GM13976 (cell line): ENCODE data around the gene TMEM168.

Experiments used
- DNase-seq: peaks from one replicate; pipeline ENCODE4 v3.0.0; 2012; ENCODE audit warnings: low spot score
- in situ Hi-C: fragments of 300-500 bp; cut with MboI; formaldehyde crosslinking; loops from one replicate; pipeline ENCODE4 v1.12.0; 2022; ENCODE audit warnings: low sequenced_read_pairs, mixed read lengths, inconsistent platforms; ENCODE audit not compliant: unreplicated experiment
- TF ChIP-seq, protein P1 (sequence below): IDR thresholded peaks from 2 replicates; pipeline ENCODE4 v1.5.1; 2012; ENCODE audit warnings: borderline replicate concordance, mild to moderate bottlenecking; ENCODE audit not compliant: insufficient read depth; ENCODE audit errors: extremely low read depth, missing control alignments, control extremely low read depth

Gene TMEM168

GRCh38 chr7:112765105-112765504, 25.1 kb downstream of the TMEM168 start:
- TF ChIP-seq, protein P1, sequence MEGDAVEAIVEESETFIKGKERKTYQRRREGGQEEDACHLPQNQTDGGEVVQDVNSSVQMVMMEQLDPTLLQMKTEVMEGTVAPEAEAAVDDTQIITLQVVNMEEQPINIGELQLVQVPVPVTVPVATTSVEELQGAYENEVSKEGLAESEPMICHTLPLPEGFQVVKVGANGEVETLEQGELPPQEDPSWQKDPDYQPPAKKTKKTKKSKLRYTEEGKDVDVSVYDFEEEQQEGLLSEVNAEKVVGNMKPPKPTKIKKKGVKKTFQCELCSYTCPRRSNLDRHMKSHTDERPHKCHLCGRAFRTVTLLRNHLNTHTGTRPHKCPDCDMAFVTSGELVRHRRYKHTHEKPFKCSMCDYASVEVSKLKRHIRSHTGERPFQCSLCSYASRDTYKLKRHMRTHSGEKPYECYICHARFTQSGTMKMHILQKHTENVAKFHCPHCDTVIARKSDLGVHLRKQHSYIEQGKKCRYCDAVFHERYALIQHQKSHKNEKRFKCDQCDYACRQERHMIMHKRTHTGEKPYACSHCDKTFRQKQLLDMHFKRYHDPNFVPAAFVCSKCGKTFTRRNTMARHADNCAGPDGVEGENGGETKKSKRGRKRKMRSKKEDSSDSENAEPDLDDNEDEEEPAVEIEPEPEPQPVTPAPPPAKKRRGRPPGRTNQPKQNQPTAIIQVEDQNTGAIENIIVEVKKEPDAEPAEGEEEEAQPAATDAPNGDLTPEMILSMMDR, result no peak
- DNase-seq, result no peak
- in situ Hi-C loops, result no loop called here

DNA sequence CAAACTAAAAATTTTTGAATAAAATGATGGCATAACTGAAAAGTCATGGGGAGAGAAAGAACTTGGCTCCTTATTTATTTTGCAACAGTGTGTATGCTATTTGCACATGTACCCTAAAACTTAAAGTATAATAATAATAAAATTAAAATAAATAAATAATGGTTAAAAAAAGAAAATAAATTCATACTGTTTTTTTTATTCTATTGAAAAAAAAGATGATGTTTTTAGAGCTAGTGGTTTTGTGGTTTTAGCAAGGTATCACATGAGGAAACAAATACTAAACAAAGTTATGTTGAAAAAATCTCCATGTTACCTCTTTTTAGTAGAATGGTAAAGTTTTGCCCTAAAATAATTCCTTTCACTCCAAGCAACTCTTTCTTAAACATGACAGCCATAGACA, 26.2 kb downstream of the TMEM168 start:
- TF ChIP-seq, protein P1, result no peak
- in situ Hi-C loops, result no loop called here
- DNase-seq, result no peak

DNA sequence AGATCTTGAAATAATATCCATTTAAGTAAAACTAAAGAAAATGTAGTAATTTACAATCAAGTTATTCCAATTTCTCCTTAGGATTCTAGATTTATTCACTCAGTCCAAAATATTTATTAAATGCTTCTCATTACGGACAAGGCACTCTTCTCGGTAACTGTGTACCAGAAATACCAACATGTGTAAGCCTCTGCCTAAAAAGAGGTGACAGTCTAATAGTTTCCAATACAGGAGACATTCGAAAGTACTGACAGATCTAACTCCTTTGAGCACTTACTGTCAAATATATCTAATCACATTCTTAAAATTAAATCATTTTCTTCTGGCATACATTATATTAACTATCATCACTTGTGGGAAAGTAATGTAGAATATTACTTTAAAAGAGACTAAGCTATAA, 26.9 kb downstream of the TMEM168 start:
- in situ Hi-C loops, result no loop called here
- no peak for DNase-seq
- TF ChIP-seq, protein P1, result no peak

DNA sequence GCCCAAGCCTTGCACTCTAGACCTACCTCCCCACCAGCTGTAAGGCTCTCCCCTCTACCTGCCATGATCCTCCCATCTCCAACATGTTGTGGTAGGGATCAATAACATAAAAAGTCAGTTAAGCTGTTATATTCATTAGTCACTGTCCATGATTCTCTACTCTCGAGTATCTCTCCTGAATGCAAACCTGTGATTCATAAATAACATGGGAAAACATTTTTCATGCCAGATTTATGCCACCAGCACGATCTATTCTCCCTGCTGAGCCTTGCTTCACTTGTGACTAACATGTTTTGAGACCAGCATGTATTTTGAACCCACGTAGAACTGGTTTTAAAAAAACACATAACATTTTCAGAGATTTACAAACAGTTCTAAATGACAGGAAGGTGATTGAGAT, 30.3 kb downstream of the TMEM168 start:
- in situ Hi-C loops, result no loop called here
- TF ChIP-seq, protein P1, result no peak
- no peak for DNase-seq

DNA sequence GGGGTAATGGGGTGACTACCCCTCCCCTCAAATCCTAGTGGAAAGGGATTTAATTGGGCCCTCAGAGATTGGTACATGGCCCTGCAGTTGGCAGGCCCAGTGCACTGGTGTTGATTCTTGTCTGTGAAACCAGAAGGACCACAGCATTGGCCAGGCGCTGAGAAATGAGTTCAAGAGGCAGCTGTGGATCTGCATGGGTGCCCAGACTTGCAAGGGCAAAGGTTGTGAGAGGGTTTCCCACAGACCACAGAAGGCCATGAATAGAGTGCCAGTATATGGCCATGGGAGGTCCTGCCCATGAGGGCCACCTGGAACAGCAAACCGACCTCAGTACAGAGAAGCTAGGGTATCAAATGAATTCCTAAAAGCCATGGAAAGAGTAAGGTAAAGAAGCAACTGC, 32.9 kb downstream of the TMEM168 start:
- in situ Hi-C loops, result no loop called here
- TF ChIP-seq, protein P1, result no peak
- DNase-seq, result no peak

GRCh38 chr7:112753298-112753697, 36.9 kb downstream of the TMEM168 start:
- in situ Hi-C loops, result no loop called here
- no peak for DNase-seq
- TF ChIP-seq, protein P1, result no peak

- TF ChIP-seq, protein P1, result no peak
- DNase-seq, result no peak
- in situ Hi-C loops, result no loop called here
Measured at GRCh38 chr7:112752576-112752975, 37.6 kb downstream of the TMEM168 start.
